ENCODE results near the gene PSMA6.

- TF ChIP-seq POLR2A (IDR thresholded peaks at IDR 0.05; ENCODE audit: extremely low read depth, insufficient read length) = no peak
- TF ChIP-seq CTCF (IDR thresholded peaks at IDR 0.05; ENCODE audit: low read depth, low read length) = no peak
Observed at GRCh38 chr14:35277179-35277578, 15.0 kb upstream of the PSMA6 start.

All from NB4 (cell line).